ENCODE data around the gene RBBP4. TPM values are rescaled to one million over a fixed set of nuclear protein-coding genes. Genes with fewer than 3 reads are reported as not detected.
A peak's percentile ranks its signal among the peaks of the same experiment; 100 is the strongest.

RBBP4 gene
- total and polyA plus RNA-seq, 2 donors (not counting 1 experiment from before 2014, with no cell fraction given) = 69.9 to 204 TPM

DNA sequence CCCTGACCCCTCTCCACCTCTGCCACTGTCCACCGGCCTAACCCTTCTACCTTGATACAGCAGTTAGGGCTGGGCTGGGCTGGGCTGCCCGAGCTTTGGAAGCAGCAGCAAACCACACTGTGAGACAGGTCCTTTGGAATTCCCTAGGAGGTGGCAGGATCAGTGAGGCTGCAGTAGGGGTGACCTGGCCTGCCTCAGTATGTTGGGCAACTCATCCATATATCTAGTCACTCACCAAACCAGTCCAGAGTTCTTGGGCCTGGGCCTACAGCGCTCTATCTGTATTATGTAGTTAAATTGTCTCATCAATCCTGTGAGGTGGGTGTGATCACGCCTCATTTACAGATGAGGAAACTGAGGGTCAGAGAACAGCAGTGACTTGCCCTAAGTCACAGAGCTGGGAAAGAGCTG lies 64.9 kb downstream of the RBBP4 start:
- Histone ChIP-seq H3K9ac (ENCODE audit: low read length) (no peak overlapping the region), H3K9me3 (ENCODE audit: control extremely low read depth in 1 of 3, control insufficient read depth in 2 of 3, insufficient read depth in 1 of 3, low read length in 2 of 3) (peaks cover 0 to 6% (median 0%) of the 10 kb centered on the region in 3 donors), H3K36me3 (replicated peaks in 1 of 2; ENCODE audit: control extremely low read depth in 1 of 2, control insufficient read depth in 1 of 2, extremely low read depth in 1 of 2, insufficient read depth in 2 of 2, low read length in 1 of 2) (no peaks in the 10 kb centered on the region), H3K27ac (ENCODE audit: low read length in 2 of 2) (no peak overlapping the region), H3K27me3 (replicated peaks in 1 of 4; ENCODE audit: control extremely low read depth in 1 of 4, control insufficient read depth in 3 of 4, insufficient read depth in 4 of 4, low read length in 3 of 4) (peaks cover 0 to 24% (median 2%) of the 10 kb centered on the region in 4 experiments), H2AFZ (ENCODE audit: insufficient read depth, low read depth, low read length, poor library complexity, severe bottlenecking) (no peak overlapping the region), H3K4me3 (ENCODE audit: control extremely low read depth in 1 of 5, extremely low read depth in 1 of 5, insufficient read depth in 1 of 5, low read depth in 2 of 5, low read length in 4 of 5) (no peak overlapping the region), H4K20me1 (ENCODE audit: control insufficient read depth, insufficient read depth, low read length, poor library complexity, severe bottlenecking) (no peaks in the 10 kb centered on the region), H3K4me2 (replicated peaks; ENCODE audit: low read depth, low read length, poor library complexity, severe bottlenecking) (no peak overlapping the region), H3K4me1 (ENCODE audit: control insufficient read depth in 2 of 2, insufficient read depth in 2 of 2, low read length in 2 of 2) (peaks cover 6 to 13% of the 10 kb centered on the region in 2 donors), H3K79me2 (ENCODE audit: control insufficient read depth, insufficient read depth, low read length) (no peaks in the 10 kb centered on the region)
- TF ChIP-seq EZH2 (IDR thresholded peaks at IDR 0.05; ENCODE audit: borderline replicate concordance, insufficient read depth, low read depth, low read length, poor library complexity, severe bottlenecking) = no peak
- TF ChIP-seq, protein P1, sequence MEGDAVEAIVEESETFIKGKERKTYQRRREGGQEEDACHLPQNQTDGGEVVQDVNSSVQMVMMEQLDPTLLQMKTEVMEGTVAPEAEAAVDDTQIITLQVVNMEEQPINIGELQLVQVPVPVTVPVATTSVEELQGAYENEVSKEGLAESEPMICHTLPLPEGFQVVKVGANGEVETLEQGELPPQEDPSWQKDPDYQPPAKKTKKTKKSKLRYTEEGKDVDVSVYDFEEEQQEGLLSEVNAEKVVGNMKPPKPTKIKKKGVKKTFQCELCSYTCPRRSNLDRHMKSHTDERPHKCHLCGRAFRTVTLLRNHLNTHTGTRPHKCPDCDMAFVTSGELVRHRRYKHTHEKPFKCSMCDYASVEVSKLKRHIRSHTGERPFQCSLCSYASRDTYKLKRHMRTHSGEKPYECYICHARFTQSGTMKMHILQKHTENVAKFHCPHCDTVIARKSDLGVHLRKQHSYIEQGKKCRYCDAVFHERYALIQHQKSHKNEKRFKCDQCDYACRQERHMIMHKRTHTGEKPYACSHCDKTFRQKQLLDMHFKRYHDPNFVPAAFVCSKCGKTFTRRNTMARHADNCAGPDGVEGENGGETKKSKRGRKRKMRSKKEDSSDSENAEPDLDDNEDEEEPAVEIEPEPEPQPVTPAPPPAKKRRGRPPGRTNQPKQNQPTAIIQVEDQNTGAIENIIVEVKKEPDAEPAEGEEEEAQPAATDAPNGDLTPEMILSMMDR (IDR thresholded peaks at IDR 0.05) = no peak
- ATAC-seq (ENCODE audit: low read depth) (no peak), DNase-seq (no peak)
- peaks cover 12% of the 10 kb centered on the region for H3K27me3 Mint-ChIP-seq
- H3K4me3 Mint-ChIP-seq = no peak overlapping the region
- ChIA-PET POLR2A (no interaction called here), CTCF (interaction anchor here (1.0 to 1.7 kb wide), 2 partner anchors 10 to 156 kb away, joined by 3 to 4 read pairs; no protein-coding TSS in a partner anchor)
- peaks cover 9% of the 10 kb centered on the region for H3K4me1 Mint-ChIP-seq
- no peak overlapping the region for H3K27ac Mint-ChIP-seq
- WGBS (ENCODE audit: insufficient coverage) = 100% methylated on average over 3 of the region's 4 CpGs
- intact Hi-C loops (cut with micrococcal nuclease) = no loop called here
- H3K9me3 Mint-ChIP-seq (ENCODE audit: insufficient read depth) = no peaks in the 10 kb centered on the region

DNA sequence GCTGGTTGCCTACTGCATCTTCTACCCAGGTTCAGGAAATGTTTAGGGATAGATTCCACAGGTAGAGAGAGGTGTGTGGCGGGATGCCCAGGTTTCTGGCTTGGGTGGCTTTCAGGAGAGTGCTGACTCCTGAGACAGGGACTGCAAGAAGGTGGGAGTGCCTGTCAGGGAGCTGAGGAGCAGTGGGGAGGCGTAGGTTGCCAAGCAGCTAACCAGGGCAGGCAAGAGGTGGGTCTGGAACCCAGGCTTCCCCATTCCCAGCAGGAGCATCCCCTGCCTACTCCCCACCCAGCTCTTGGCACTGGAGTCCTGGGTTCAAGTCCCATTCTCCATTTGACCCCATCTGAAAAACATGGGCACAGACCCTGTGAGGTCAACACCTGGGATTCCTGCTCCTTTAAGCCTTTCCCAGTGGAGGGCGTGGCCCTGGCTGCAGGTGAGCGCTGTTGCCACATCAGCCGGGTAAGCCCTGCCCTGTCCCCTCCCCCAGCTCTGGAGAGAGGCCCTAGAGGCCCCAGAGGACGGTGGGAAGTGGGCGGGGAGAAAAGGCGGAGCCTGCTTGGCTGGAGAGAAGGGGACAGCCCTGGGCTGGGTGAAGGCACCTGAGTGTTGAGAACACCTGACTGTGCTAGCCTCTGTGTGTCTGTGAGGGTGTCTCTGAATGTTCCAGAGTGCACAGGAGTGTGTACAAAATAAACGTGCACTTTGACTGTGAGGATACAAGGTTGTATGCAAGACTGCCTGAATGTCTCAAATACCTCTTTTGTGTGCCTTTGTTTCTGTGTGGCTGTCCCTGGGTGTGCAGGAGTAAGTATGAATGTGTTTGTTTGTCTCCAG lies 65.5 kb downstream of the RBBP4 start:
- Histone ChIP-seq H3K9me3 (ENCODE audit: control extremely low read depth in 1 of 3, control insufficient read depth in 2 of 3, insufficient read depth in 1 of 3, low read length in 2 of 3) (peaks cover 0 to 6% (median 0%) of the 10 kb centered on the region in 3 donors), H3K4me1 (ENCODE audit: control insufficient read depth in 2 of 2, insufficient read depth in 2 of 2, low read length in 2 of 2) (peaks cover 6 to 13% of the 10 kb centered on the region in 2 donors), H3K9ac (ENCODE audit: low read length) (no peak overlapping the region), H3K27me3 (replicated peaks in 1 of 4; ENCODE audit: control extremely low read depth in 1 of 4, control insufficient read depth in 3 of 4, insufficient read depth in 4 of 4, low read length in 3 of 4) (peaks cover 0 to 27% (median 3%) of the 10 kb centered on the region in 4 experiments), H4K20me1 (ENCODE audit: control insufficient read depth, insufficient read depth, low read length, poor library complexity, severe bottlenecking) (no peaks in the 10 kb centered on the region), H3K36me3 (replicated peaks in 1 of 2; ENCODE audit: control extremely low read depth in 1 of 2, control insufficient read depth in 1 of 2, extremely low read depth in 1 of 2, insufficient read depth in 2 of 2, low read length in 1 of 2) (no peaks in the 10 kb centered on the region), H3K27ac (ENCODE audit: low read length in 2 of 2) (no peak overlapping the region), H2AFZ (ENCODE audit: insufficient read depth, low read depth, low read length, poor library complexity, severe bottlenecking) (peak overlapping the region; percentile 46), H3K4me3 (ENCODE audit: control extremely low read depth in 1 of 5, extremely low read depth in 1 of 5, insufficient read depth in 1 of 5, low read depth in 2 of 5, low read length in 4 of 5) (no peak overlapping the region), H3K79me2 (ENCODE audit: control insufficient read depth, insufficient read depth, low read length) (no peaks in the 10 kb centered on the region), H3K4me2 (replicated peaks; ENCODE audit: low read depth, low read length, poor library complexity, severe bottlenecking) (peak overlapping the region; percentile 8)
- H3K27ac Mint-ChIP-seq = no peak overlapping the region
- DNase-seq (peak; percentile 48), ATAC-seq (ENCODE audit: low read depth) (peak; percentile 46)
- intact Hi-C loops (cut with micrococcal nuclease) = no loop called here
- no peak overlapping the region for H3K4me3 Mint-ChIP-seq
- H3K27me3 Mint-ChIP-seq = peaks cover 16% of the 10 kb centered on the region
- no peaks in the 10 kb centered on the region for H3K9me3 Mint-ChIP-seq (ENCODE audit: insufficient read depth)
- H3K4me1 Mint-ChIP-seq = peaks cover 7% of the 10 kb centered on the region
- ChIA-PET CTCF (interaction anchor here (1.0 to 1.7 kb wide), 2 partner anchors 11 to 155 kb away, joined by 3 to 4 read pairs; no protein-coding TSS in a partner anchor), POLR2A (no interaction called here)
- 29% methylated on average over 9 of the region's 9 CpGs for WGBS (ENCODE audit: insufficient coverage)
- TF ChIP-seq EZH2 (IDR thresholded peaks at IDR 0.05; ENCODE audit: borderline replicate concordance, insufficient read depth, low read depth, low read length, poor library complexity, severe bottlenecking) = no peak
- TF ChIP-seq, protein P1 (IDR thresholded peaks at IDR 0.05) = no peak

All from B cell (primary cell).